ENCODE results near the gene MDGA2. TPM values are rescaled to one million over a fixed set of nuclear protein-coding genes. Genes with fewer than 3 reads are reported as not detected.

The MDGA2 gene
- total and polyA plus RNA-seq, 9 of the 15 experiments (the other 6 are each of a cell fraction or from before 2014, with no cell fraction given) = 0.01 to 0.18 (median 0.03) TPM; not detected in 5

GRCh38 chr14:46885566-46885965 lies 789.8 kb downstream of the MDGA2 start:
- H4K20me1 ChIP-seq (replicated peaks; ENCODE audit: control insufficient read depth, insufficient read depth, low read length) = no peaks in the 10 kb centered on the region
- no peak overlapping the region for H3K4me3 ChIP-seq
- BruUV-seq (replicated peaks) = no TSS peak
- H3K36me3 ChIP-seq (ENCODE audit: control insufficient read depth, insufficient read depth, low read length) = no peaks in the 10 kb centered on the region
- no peak overlapping the region for H3K9ac ChIP-seq (ENCODE audit: insufficient read depth in 1 of 2, low read depth in 2 of 2, low read length in 2 of 2)
- H3K9me1 ChIP-seq (ENCODE audit: control insufficient read depth, insufficient read depth, low read length) = no peaks in the 10 kb centered on the region
- no peak overlapping the region for H3K27ac ChIP-seq (ENCODE audit: extremely low read depth, low read depth, low read length)
- no peak overlapping the region for H3K4me2 ChIP-seq (ENCODE audit: insufficient read depth, low read length)
- no peaks in the 10 kb centered on the region for H3K79me2 ChIP-seq (ENCODE audit: control insufficient read depth, insufficient read depth, low read length)
- TF ChIP-seq ETV5 (CRISPR knock-in tag; IDR thresholded peaks at IDR 0.05; ENCODE audit: low read depth) = no peak
- peak; percentile 39; the same call in 1 of the 2 replicates for TF ChIP-seq MAFG (tag; conservative IDR thresholded peaks at IDR 0.05)
- no peaks in the 10 kb centered on the region for H3K4me1 ChIP-seq (replicated peaks in 1 of 2; ENCODE audit: control insufficient read depth in 2 of 2, insufficient read depth in 2 of 2, low read length in 2 of 2)
- DNase-seq (ENCODE audit: extremely low read depth in 1 of 4, low spot score in 3 of 4) (no peak), FAIRE-seq (no peak), ATAC-seq (no peak)
- no peaks in the 10 kb centered on the region; the same call in 1 of the 2 replicates for H3K9me3 ChIP-seq (replicated peaks; ENCODE audit: control insufficient read depth, insufficient read depth, low read depth, low read length)
- H3K27me3 ChIP-seq (ENCODE audit: control insufficient read depth in 2 of 2, insufficient read depth in 2 of 2, low read length in 2 of 2) = no peaks in the 10 kb centered on the region
- in situ Hi-C loops (cut with MboI) (no loop called here), intact Hi-C loops (cut with micrococcal nuclease) (no loop called here)
- ChIA-PET CTCF (ENCODE audit: low intra/inter-chr PET ratio) (no interaction called here), POLR2A (no interaction called here)
- H2AFZ ChIP-seq (ENCODE audit: low read depth, low read length) = no peak overlapping the region
- 5% methylated on average over 3 of the region's 3 CpGs for WGBS (ENCODE audit: insufficient coverage, low coverage, missing lambda C conversion rate)

- no peak for DNase-seq (ENCODE audit: extremely low read depth in 1 of 4, low spot score in 3 of 4)
- no peak for FAIRE-seq
- ATAC-seq = no peak
- POLR2A ChIA-PET = no interaction called here
- CTCF ChIA-PET (ENCODE audit: low intra/inter-chr PET ratio) = no interaction called here
- intact Hi-C loops (cut with micrococcal nuclease) (no loop called here), in situ Hi-C loops (cut with MboI) (no loop called here)
- Histone ChIP-seq H3K9ac (ENCODE audit: insufficient read depth in 1 of 2, low read depth in 2 of 2, low read length in 2 of 2) (no peak overlapping the region), H3K79me2 (ENCODE audit: control insufficient read depth, insufficient read depth, low read length) (no peaks in the 10 kb centered on the region), H3K4me2 (ENCODE audit: insufficient read depth, low read length) (no peak overlapping the region), H3K4me1 (replicated peaks in 1 of 2; ENCODE audit: control insufficient read depth in 2 of 2, insufficient read depth in 2 of 2, low read length in 2 of 2) (no peaks in the 10 kb centered on the region), H3K9me3 (replicated peaks; ENCODE audit: control insufficient read depth, insufficient read depth, low read depth, low read length) (no peaks in the 10 kb centered on the region), H2AFZ (ENCODE audit: low read depth, low read length) (no peak overlapping the region), H3K27ac (ENCODE audit: extremely low read depth, low read depth, low read length) (no peak overlapping the region), H3K4me3 (no peak overlapping the region), H4K20me1 (replicated peaks; ENCODE audit: control insufficient read depth, insufficient read depth, low read length) (no peaks in the 10 kb centered on the region), H3K27me3 (ENCODE audit: control insufficient read depth in 2 of 2, insufficient read depth in 2 of 2, low read length in 2 of 2) (no peaks in the 10 kb centered on the region), H3K9me1 (ENCODE audit: control insufficient read depth, insufficient read depth, low read length) (no peaks in the 10 kb centered on the region), H3K36me3 (ENCODE audit: control insufficient read depth, insufficient read depth, low read length) (no peaks in the 10 kb centered on the region)
- no TSS peak for BruUV-seq (replicated peaks)
- TF ChIP-seq ZNF316 (IDR thresholded peaks at IDR 0.05) (peak; percentile 42; the same call in 1 of the 2 replicates), XRCC3 (IDR thresholded peaks at IDR 0.05) (no peak), MAFG (tag; conservative IDR thresholded peaks at IDR 0.05) (0 out of 2 replicates have a peak, but pooled peaks have one; percentile 13), HSF4 (CRISPR knock-in tag; IDR thresholded peaks at IDR 0.05; ENCODE audit: borderline replicate concordance) (no peak), RHOXF2B (CRISPR knock-in tag; conservative IDR thresholded peaks at IDR 0.05) (no peak), KDM1A (IDR thresholded peaks at IDR 0.05) (no peak), ZNF764 (CRISPR knock-in tag; IDR thresholded peaks at IDR 0.05; ENCODE audit: low read depth) (no peak)
These were observed 813.7 kb downstream of the MDGA2 start for GRCh38 chr14:46861753-46862152.

All from K562 (cell line).